EH (cell line): ENCODE measurements around the gene KRTAP25-1.

ENCODE experiments used
- DNase-seq: peaks from one replicate; pipeline ENCODE4 v3.0.0-alpha.2; 2015; ENCODE audit warnings: low read depth

The KRTAP25-1 gene

GRCh38 chr21:30289215-30289614 is at the start of gene KRTAP25-1:
TSS of gene KRTAP25-1 (minus strand) at chr21:30289514. CDS start at chr21:30289490, 24 bp downstream.
- DNase-seq, result no peak

- DNase-seq, result no peak
Measured at GRCh38 chr21:30338717-30339116, 49.4 kb upstream of the KRTAP25-1 start.

GRCh38 chr21:30337772-30338171 is 48.5 kb upstream of the KRTAP25-1 start:
- no peak for DNase-seq

- no peak for DNase-seq
Measured at GRCh38 chr21:30337276-30337744, 48.0 kb upstream of the KRTAP25-1 start, which contains the start of gene KRTAP27-1. TSS of gene KRTAP27-1 (minus strand) at chr21:30337694. CDS start at chr21:30337668, 26 bp downstream.

- DNase-seq, result no peak
Measured at GRCh38 chr21:30336596-30336995, 47.3 kb upstream of the KRTAP25-1 start.

- DNase-seq, result no peak
Measured at GRCh38 chr21:30333736-30334135, 44.4 kb upstream of the KRTAP25-1 start.

GRCh38 chr21:30332681-30333080 is 43.4 kb upstream of the KRTAP25-1 start:
- no peak for DNase-seq

GRCh38 chr21:30329203-30329875 is 40.0 kb upstream of the KRTAP25-1 start:
- no peak for DNase-seq

GRCh38 chr21:30326390-30326789 is 37.1 kb upstream of the KRTAP25-1 start:
- no peak for DNase-seq

- no peak for DNase-seq
Measured at GRCh38 chr21:30320215-30320614, 30.9 kb upstream of the KRTAP25-1 start, which contains the start of gene KRTAP26-1. TSS of gene KRTAP26-1 (minus strand) at chr21:30320315. CDS start at chr21:30320035, 280 bp downstream.

- no peak for DNase-seq
Measured at GRCh38 chr21:30315701-30316100, 26.4 kb upstream of the KRTAP25-1 start.

- DNase-seq, result no peak
Measured at GRCh38 chr21:30306884-30307283, 17.6 kb upstream of the KRTAP25-1 start.

GRCh38 chr21:30305136-30305535 is 15.8 kb upstream of the KRTAP25-1 start:
- DNase-seq, result no peak

- no peak for DNase-seq
Measured at GRCh38 chr21:30282850-30283249, 6.5 kb downstream of the KRTAP25-1 start, which contains the start of gene KRTAP24-1. TSS of gene KRTAP24-1 (minus strand) at chr21:30282950. CDS start at chr21:30282932, 18 bp downstream.

GRCh38 chr21:30271611-30272010 is 17.7 kb downstream of the KRTAP25-1 start:
- DNase-seq, result no peak

- DNase-seq, result no peak
Measured at GRCh38 chr21:30271156-30271555, 18.2 kb downstream of the KRTAP25-1 start.

GRCh38 chr21:30269803-30270530 is 19.3 kb downstream of the KRTAP25-1 start:
- DNase-seq, result no peak

- no peak for DNase-seq
Measured at GRCh38 chr21:30268608-30269197, 20.6 kb downstream of the KRTAP25-1 start.

- DNase-seq, result no peak
Measured at GRCh38 chr21:30257773-30258172, 31.5 kb downstream of the KRTAP25-1 start.

- DNase-seq, result no peak
Measured at GRCh38 chr21:30256100-30256499, 33.2 kb downstream of the KRTAP25-1 start.

GRCh38 chr21:30255679-30256078 is 33.6 kb downstream of the KRTAP25-1 start:
- no peak for DNase-seq

GRCh38 chr21:30251781-30252180 is 37.5 kb downstream of the KRTAP25-1 start:
- DNase-seq, result no peak

GRCh38 chr21:30249936-30250335 is 39.4 kb downstream of the KRTAP25-1 start:
- no peak for DNase-seq
